HepG2 (cell line): Measurements from ENCODE around the gene RPTOR. TPM values are rescaled to one million over a fixed set of nuclear protein-coding genes. Genes with fewer than 3 reads are reported as not detected.

ENCODE experiments used
- ATAC-seq: fragments of 200-7000 bp; cut with Tn5 transposase; 3 replicates; pipeline ENCODE4 v1.9.1; 2020; ENCODE audit warnings: mild to moderate bottlenecking, moderate library complexity
- BruUV-seq: library from RNA; stranded (reverse); fragments of 400-500 nt; replicated peaks from 2 replicates; lab custom pipeline; 2021; lab: Mats Ljungman, UMichigan
- CTCF ChIA-PET: fragments of 300-600 bp; formaldehyde crosslinking; extraction: SDS; loops from one replicate; lab custom pipeline; 2021; ENCODE audit warnings: low total read pairs, inconsistent platforms, low intra/inter-chr PET ratio; lab: Yijun Ruan, JAX
- POLR2A ChIA-PET: fragments of 350-600 bp; sonication (Branson Sonifier 250); formaldehyde crosslinking; loops from one replicate; lab custom pipeline; 2020; ENCODE audit warnings: antibody characterized with exemption, inconsistent platforms; lab: Yijun Ruan, JAX
- DNase-seq: peaks from one replicate; pipeline ENCODE4 v3.0.0-alpha.2; 2015; ENCODE audit warnings: low spot score
- FAIRE-seq: peaks from 3 replicates; lab custom pipeline; 2011; peaks lifted over from hg19 to GRCh38; lab: Jason Lieb, UNC
- H2AFZ ChIP-seq: one replicate; pipeline ENCODE4 v1.6.1; 2011; ENCODE audit warnings: low read length, inconsistent platforms
- H3K27ac ChIP-seq: fragments of 300-600 bp; 3 replicates; pipeline ENCODE4 v1.8.0; 2011; ENCODE audit warnings: mixed run types, mild to moderate bottlenecking, mixed read lengths, low read length, inconsistent platforms; ENCODE audit not compliant: insufficient read depth; ENCODE audit errors: extremely low read length
- H3K27me3 ChIP-seq, 2 experiments: fragments of 200-600 bp in 1 of 2; 2 replicates in 1 of 2; 3 replicates in 1 of 2; pipeline versions ENCODE4 v1.6.0 to v1.8.0; 2011; ENCODE audit warnings: low read length in 2 of 2, mild to moderate bottlenecking in 2 of 2, moderate library complexity in 2 of 2, inconsistent platforms in 1 of 2; ENCODE audit not compliant: insufficient read depth in 2 of 2, control insufficient read depth in 1 of 2
- H3K36me3 ChIP-seq, 2 experiments: fragments of 200-600 bp in 1 of 2; replicated peaks in 1 of 2; 2 replicates in 1 of 2; 3 replicates in 1 of 2; pipeline versions ENCODE4 v1.5.1 to v1.8.0; 2011; ENCODE audit warnings: low read length in 2 of 2, inconsistent platforms in 1 of 2; ENCODE audit not compliant: insufficient read depth in 2 of 2, control insufficient read depth in 1 of 2
- H3K4me1 ChIP-seq: 2 replicates; pipeline ENCODE4 v1.5.1; 2012; ENCODE audit warnings: low read length, inconsistent platforms; ENCODE audit not compliant: insufficient read depth
- H3K4me2 ChIP-seq: 2 replicates; pipeline ENCODE4 v1.6.0; 2011; ENCODE audit warnings: low read depth, low read length, inconsistent platforms
- H3K4me3 ChIP-seq, 3 experiments: fragments of 200-600 bp in 1 of 3; sonication (generic), shearing (Covaris generic) in 1 of 3; replicated peaks in 1 of 3; 2 replicates each; pipeline ENCODE4 v1.5.1; 2011 to 2016; ENCODE audit warnings: low read length in 3 of 3, inconsistent platforms in 2 of 3, low read depth in 2 of 3, mild to moderate bottlenecking in 2 of 3, control low read depth in 1 of 3, mixed read lengths in 1 of 3; ENCODE audit not compliant: insufficient read depth in 1 of 3
- H3K79me2 ChIP-seq: one replicate; pipeline ENCODE4 v1.6.1; 2011; ENCODE audit warnings: low read length, inconsistent platforms; ENCODE audit not compliant: insufficient read depth
- H3K9ac ChIP-seq: 2 replicates; pipeline ENCODE4 v1.6.0; 2011; ENCODE audit warnings: mild to moderate bottlenecking, low read depth, low read length, inconsistent platforms; ENCODE audit not compliant: insufficient read depth
- H3K9me3 ChIP-seq: 2 replicates; pipeline ENCODE4 v1.5.1; 2012; ENCODE audit warnings: mild to moderate bottlenecking, low read length
- H4K20me1 ChIP-seq: 2 replicates; pipeline ENCODE4 v1.6.0; 2011; ENCODE audit warnings: inconsistent platforms, mild to moderate bottlenecking, low read length, moderate library complexity; ENCODE audit not compliant: insufficient read depth
- ATF7 ChIP-seq, 2 experiments: fragments of 450-650 bp in 1 of 2; sonication (generic) in 1 of 2; formaldehyde crosslinking in 1 of 2; IDR thresholded peaks; 2 replicates each; pipeline versions ENCODE4 v1.4.0 to v1.6.1; 2016 to 2020; ENCODE audit warnings: antibody characterized with exemption in 1 of 2, mild to moderate bottlenecking in 1 of 2, missing genetic modification reagents in 1 of 2
- CBFB ChIP-seq: sonication (generic); formaldehyde crosslinking; IDR thresholded peaks from 2 replicates; pipeline ENCODE4 v1.4.0; 2020; ENCODE audit warnings: missing genetic modification reagents
- FOXJ3 ChIP-seq: sonication (generic); formaldehyde crosslinking; IDR thresholded peaks from 2 replicates; pipeline ENCODE4 v1.4.0; 2020; ENCODE audit warnings: missing genetic modification reagents, mild to moderate bottlenecking, borderline replicate concordance
- HIVEP1 ChIP-seq: sonication (generic); formaldehyde crosslinking; IDR thresholded peaks from 2 replicates; pipeline ENCODE4 v1.4.0; 2020; ENCODE audit warnings: mild to moderate bottlenecking, missing genetic modification reagents
- HOXA3 ChIP-seq: sonication (generic); formaldehyde crosslinking; IDR thresholded peaks from 2 replicates; pipeline ENCODE4 v1.5.0; 2020; ENCODE audit warnings: missing genetic modification reagents
- MAFF ChIP-seq: IDR thresholded peaks from 2 replicates; pipeline ENCODE4 v1.6.1; 2011; ENCODE audit warnings: low read depth, low read length, improper control_type of control experiment
- SATB2 ChIP-seq: sonication (generic); formaldehyde crosslinking; IDR thresholded peaks from 2 replicates; pipeline ENCODE4 v1.5.0; 2020; ENCODE audit warnings: missing genetic modification reagents
- SIN3B ChIP-seq: fragments of 150-350 bp; IDR thresholded peaks from 2 replicates; pipeline ENCODE4 v1.6.1; 2014; ENCODE audit warnings: low read length
- SOX5 ChIP-seq: IDR thresholded peaks from 2 replicates; pipeline ENCODE4 v1.6.1; 2016; ENCODE audit warnings: borderline replicate concordance
- STAG1 ChIP-seq: sonication (generic); formaldehyde crosslinking; IDR thresholded peaks from 2 replicates; pipeline ENCODE4 v1.4.0; 2020; ENCODE audit warnings: missing genetic modification reagents
- TP53 ChIP-seq: sonication (generic); formaldehyde crosslinking; conservative IDR thresholded peaks from 2 replicates; pipeline ENCODE4 v1.4.0; 2020; ENCODE audit warnings: missing genetic modification reagents
- ZMAT3 ChIP-seq: sonication (generic); formaldehyde crosslinking; conservative IDR thresholded peaks from 2 replicates; pipeline ENCODE4 v1.7.0; 2021; ENCODE audit warnings: missing genetic modification reagents
- ZNF546 ChIP-seq: sonication (generic); formaldehyde crosslinking; conservative IDR thresholded peaks from 2 replicates; pipeline ENCODE4 v1.8.1; 2023; ENCODE audit warnings: mild to moderate bottlenecking, missing genetic modification reagents
- ZNF772 ChIP-seq: sonication (generic); formaldehyde crosslinking; IDR thresholded peaks from 2 replicates; pipeline ENCODE4 v1.5.0; 2020; ENCODE audit warnings: mild to moderate bottlenecking, missing genetic modification reagents
- WGBS: methylation state at CpG from one replicate; pipeline ENCODE4 v1.1.6; 2017; ENCODE audit warnings: low lambda C conversion rate; 5-methylcytosine and 5-hydroxymethylcytosine counted together
- in situ Hi-C: cut with HindIII; loops from 2 replicates; pipeline ENCODE4 v1.10.0; 2017; ENCODE audit warnings: low pct_unique_long_range_greater_than_20kb; ENCODE audit not compliant: extremely low pct_ligation_motif_present
- intact Hi-C: fragments of 100-400 bp; cut with micrococcal nuclease; formaldehyde crosslinking; loops from one replicate; pipeline ENCODE4 v1.10.0; 2022; ENCODE audit not compliant: unreplicated experiment
- polyA plus RNA-seq, 8 experiments: library from polyadenylated mRNA; depleted of rRNA in 3 of 8; stranded (reverse) in 7 of 8; unstranded in 1 of 8; fragments of >200 nt; fragmentation: Illumina TruSeq in 4 of 8; extraction: Trizol in 4 of 8; gene quantifications; 2 replicates each; pipeline versions ENCODE4 v1.2.1 to v1.2.3, GENCODE V29; 2011 to 2016; ENCODE audit warnings: low read depth in 4 of 8, missing spikeins in 1 of 8, mixed read lengths in 1 of 8; ENCODE audit not compliant: insufficient read depth in 1 of 8
- total RNA-seq, 5 experiments: library from RNA; depleted of rRNA; stranded (reverse); fragments of >200 nt; fragmentation: Illumina TruSeq; extraction: Trizol; gene quantifications; 2 replicates each; pipeline ENCODE4 v1.2.3, GENCODE V29; 2016; ENCODE audit warnings: low read depth in 1 of 5
- TF ChIP-seq, protein P1 (sequence below): sonication (generic); formaldehyde crosslinking; IDR thresholded peaks from 2 replicates; pipeline ENCODE4 v1.5.1; 2020; ENCODE audit warnings: missing genetic modification reagents, mild to moderate bottlenecking, borderline replicate concordance
- TF ChIP-seq, protein P2 (sequence below): sonication (generic); formaldehyde crosslinking; IDR thresholded peaks from 2 replicates; pipeline ENCODE4 v1.9.0; 2021; ENCODE audit warnings: missing genetic modification reagents, borderline replicate concordance

Gene RPTOR
- total and polyA plus RNA-seq, 2 of the 13 experiments (the other 11 are each of a cell fraction or from before 2014, with no cell fraction given) = 6.6 to 25.3 TPM

- no peak for FAIRE-seq
- ATAC-seq = no peak
- Histone ChIP-seq H3K36me3 (peaks cover 8 to 10% of the 10 kb centered on the region in 2 experiments; a peak in 4 of 5 replicates), H4K20me1 (no peaks in the 10 kb centered on the region; the same call in none of the 2 replicates), H3K4me1 (peaks cover 10% of the 10 kb centered on the region; the same call in 1 of the 2 replicates), H3K27ac (no peak overlapping the region), H3K27me3 (no peaks in the 10 kb centered on the region), H3K79me2 (peaks cover 89% of the 10 kb centered on the region), H3K4me2 (no peak overlapping the region), H3K4me3 (no peak overlapping the region), H3K9ac (no peak overlapping the region), H2AFZ (no peak overlapping the region), H3K9me3 (no peaks in the 10 kb centered on the region)
- intact Hi-C loops (loop anchor here (10.0 kb wide), 1 partner anchor 1650 kb away; no protein-coding TSS in a partner anchor), in situ Hi-C loops (no loop called here)
- TF ChIP-seq HOXA3 (CRISPR knock-in tag) (no peak), FOXJ3 (CRISPR knock-in tag) (no peak), MAFF (no peak), ATF7 (IDR thresholded peaks at IDR 0.05) (no peak), ATF7 (CRISPR knock-in tag; IDR thresholded peaks at IDR 0.05) (no peak), ZMAT3 (no peak), ZNF546 (CRISPR knock-in tag) (no peak), SATB2 (no peak), HIVEP1 (no peak), STAG1 (CRISPR knock-in tag) (no peak), ZNF772 (CRISPR knock-in tag) (no peak), SIN3B (no peak), CBFB (CRISPR knock-in tag) (no peak), TP53 (CRISPR knock-in tag) (no peak), SOX5 (CRISPR knock-in tag) (no peak)
- TF ChIP-seq, protein P1, sequence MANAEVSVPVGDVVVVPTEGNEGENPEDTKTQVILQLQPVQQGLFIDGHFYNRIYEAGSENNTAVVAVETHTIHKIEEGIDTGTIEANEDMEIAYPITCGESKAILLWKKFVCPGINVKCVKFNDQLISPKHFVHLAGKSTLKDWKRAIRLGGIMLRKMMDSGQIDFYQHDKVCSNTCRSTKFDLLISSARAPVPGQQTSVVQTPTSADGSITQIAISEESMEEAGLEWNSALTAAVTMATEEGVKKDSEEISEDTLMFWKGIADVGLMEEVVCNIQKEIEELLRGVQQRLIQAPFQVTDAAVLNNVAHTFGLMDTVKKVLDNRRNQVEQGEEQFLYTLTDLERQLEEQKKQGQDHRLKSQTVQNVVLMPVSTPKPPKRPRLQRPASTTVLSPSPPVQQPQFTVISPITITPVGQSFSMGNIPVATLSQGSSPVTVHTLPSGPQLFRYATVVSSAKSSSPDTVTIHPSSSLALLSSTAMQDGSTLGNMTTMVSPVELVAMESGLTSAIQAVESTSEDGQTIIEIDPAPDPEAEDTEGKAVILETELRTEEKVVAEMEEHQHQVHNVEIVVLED (CRISPR knock-in tag) = no peak
- TF ChIP-seq, protein P2, sequence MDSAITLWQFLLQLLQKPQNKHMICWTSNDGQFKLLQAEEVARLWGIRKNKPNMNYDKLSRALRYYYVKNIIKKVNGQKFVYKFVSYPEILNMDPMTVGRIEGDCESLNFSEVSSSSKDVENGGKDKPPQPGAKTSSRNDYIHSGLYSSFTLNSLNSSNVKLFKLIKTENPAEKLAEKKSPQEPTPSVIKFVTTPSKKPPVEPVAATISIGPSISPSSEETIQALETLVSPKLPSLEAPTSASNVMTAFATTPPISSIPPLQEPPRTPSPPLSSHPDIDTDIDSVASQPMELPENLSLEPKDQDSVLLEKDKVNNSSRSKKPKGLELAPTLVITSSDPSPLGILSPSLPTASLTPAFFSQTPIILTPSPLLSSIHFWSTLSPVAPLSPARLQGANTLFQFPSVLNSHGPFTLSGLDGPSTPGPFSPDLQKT (CRISPR knock-in tag) = no peak
- CTCF ChIA-PET = no interaction called here
- POLR2A ChIA-PET = no interaction called here
- WGBS = 97% methylated on average over 10 of the region's 10 CpGs
- BruUV-seq = no TSS peak
- DNase-seq = no peak
Measured at GRCh38 chr17:80584176-80584905, 39.7 kb downstream of the RPTOR start.
